Prostate gland (tissue), 2 donors: ENCODE data around the gene DIPK1A. TPM values are rescaled to one million over a fixed set of nuclear protein-coding genes. Genes with fewer than 3 reads are reported as not detected.

Experiments used
- DNase-seq: peaks from one replicate; pipeline ENCODE4 v3.0.0-alpha.2; 2019; ENCODE audit warnings: low spot score
- H3K27ac ChIP-seq, 2 donors: fragments of 200-600 bp; sonication (generic); 2 replicates each; pipeline ENCODE4 v1.5.1; 2017 to 2019
- H3K27me3 ChIP-seq: fragments of 200-600 bp; sonication (generic); replicated peaks from 2 replicates; pipeline ENCODE4 v1.5.1; 2019; ENCODE audit not compliant: insufficient read depth
- H3K36me3 ChIP-seq, 2 donors: fragments of 200-600 bp; sonication (generic); 1 replicate in 1 of 2; 2 replicates in 1 of 2; pipeline versions ENCODE4 v1.5.1 to v1.8.1; 2017 to 2019
- H3K4me1 ChIP-seq: fragments of 200-600 bp; sonication (generic); replicated peaks from 2 replicates; pipeline ENCODE4 v1.5.1; 2019
- H3K4me3 ChIP-seq, 2 donors: fragments of 200-600 bp; sonication (generic); 2 replicates each; pipeline ENCODE4 v1.5.1; 2017 to 2019
- H3K9me3 ChIP-seq: fragments of 200-600 bp; sonication (generic); 2 replicates; pipeline ENCODE4 v1.5.1; 2017
- CTCF ChIP-seq, 4 experiments: fragments of 200-600 bp in 2 of 4; fragments of 450-650 bp in 2 of 4; sonication (generic) in 2 of 4; IDR thresholded peaks; 1 replicate in 3 of 4; 2 replicates in 1 of 4; pipeline ENCODE4 v1.5.1; 2016 to 2019; ENCODE audit warnings: antibody characterized with exemption in 4 of 4, mild to moderate bottlenecking in 2 of 4, moderate library complexity in 2 of 4
- POLR2A ChIP-seq: fragments of 450-650 bp; IDR thresholded peaks from one replicate; pipeline ENCODE4 v1.6.1; 2016; ENCODE audit warnings: antibody characterized with exemption, mild to moderate bottlenecking
- POLR2AphosphoS5 ChIP-seq: sonication (generic); formaldehyde crosslinking; IDR thresholded peaks from one replicate; pipeline ENCODE4 v1.6.1; 2017; ENCODE audit warnings: antibody characterized with exemption
- WGBS: methylation state at CpG from one replicate; pipeline ENCODE4 v1.1.5; 2018; 5-methylcytosine and 5-hydroxymethylcytosine counted together
- intact Hi-C: fragments of 100-400 bp; cut with DNase I; formaldehyde crosslinking; loops from one replicate; pipeline ENCODE4 v1.14.2; 2022
- total RNA-seq, 2 donors: library from RNA; depleted of rRNA; stranded (reverse); fragments of >200 nt; gene quantifications; one replicate each; pipeline ENCODE4 v1.1.0, GENCODE V29; 2016

The DIPK1A gene
- total RNA-seq, 2 donors from 2014 or later = 9.2 to 22.2 TPM

DNA sequence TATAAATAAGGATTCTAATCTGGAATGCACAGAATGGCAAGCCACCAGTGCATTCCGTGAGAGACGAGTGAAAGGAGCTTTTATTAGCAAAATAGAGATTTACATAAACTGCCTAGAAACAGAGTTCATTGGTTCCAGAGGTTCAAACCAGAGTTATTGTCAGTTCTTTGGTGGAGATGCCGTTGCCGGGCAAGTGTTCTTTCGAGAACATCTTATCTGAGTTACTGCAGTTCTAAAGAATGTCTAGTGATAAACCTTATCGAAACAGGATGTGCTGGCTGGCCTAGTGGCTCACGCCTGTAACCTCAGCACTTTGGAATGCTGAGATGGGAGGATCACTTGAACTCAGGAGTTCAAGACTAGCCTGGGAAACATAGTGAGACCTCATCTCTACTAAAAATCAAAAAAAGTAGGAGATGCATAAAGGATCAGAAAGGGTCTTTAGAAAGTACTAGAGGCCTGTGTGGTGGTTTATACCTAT lies 156.5 kb downstream of the DIPK1A start:
- under 1% methylated on average over 7 of the region's 7 CpGs for WGBS
- no peak overlapping the region for H3K27ac ChIP-seq
- intact Hi-C loops = no loop called here
- no peaks in the 10 kb centered on the region for H3K4me1 ChIP-seq
- no peaks in the 10 kb centered on the region for H3K9me3 ChIP-seq
- DNase-seq = peak; percentile 21
- H3K4me3 ChIP-seq = no peak overlapping the region
- H3K36me3 ChIP-seq = no peaks in the 10 kb centered on the region
- no peak for TF ChIP-seq POLR2A
- TF ChIP-seq POLR2AphosphoS5 = peak; percentile 55
- no peaks in the 10 kb centered on the region for H3K27me3 ChIP-seq

DNA sequence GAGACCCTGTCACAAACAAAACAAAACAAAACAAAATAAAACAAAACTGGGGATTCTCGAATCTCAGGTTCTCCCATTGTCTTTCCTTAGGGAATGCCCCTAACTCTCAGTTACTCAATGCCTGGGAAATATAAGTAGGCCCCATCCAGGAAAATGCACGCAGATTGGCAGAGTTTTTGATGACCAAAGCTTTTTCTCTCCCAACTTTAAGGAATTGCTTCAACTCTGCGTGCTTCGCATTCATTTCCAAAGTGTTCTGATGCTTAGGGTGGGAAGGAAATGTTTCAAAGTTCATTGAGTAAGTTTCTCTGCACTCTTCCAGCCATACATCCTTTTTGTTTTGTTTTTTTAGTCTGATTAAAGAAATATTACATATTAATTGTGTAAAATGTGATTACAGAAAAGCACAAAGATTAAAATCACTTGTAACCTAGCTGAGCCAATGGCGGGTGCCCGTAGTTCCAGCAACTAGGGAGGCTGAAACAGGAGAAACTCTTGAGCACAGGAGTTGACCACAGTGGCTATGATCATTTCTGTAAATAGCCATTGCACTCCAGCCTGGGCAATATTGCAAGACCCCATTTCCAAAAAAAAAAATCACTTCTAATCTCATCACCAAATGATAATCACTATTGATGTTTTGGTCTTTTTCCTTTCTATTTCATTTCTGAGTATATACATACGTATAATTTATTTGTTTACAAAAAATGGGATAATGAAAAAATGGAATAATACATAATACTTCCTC lies 157.9 kb downstream of the DIPK1A start:
- TF ChIP-seq POLR2AphosphoS5 (no peak), CTCF (IDR thresholded peaks at IDR 0.05) (no peak), POLR2A (no peak)
- WGBS = 90% methylated on average over 7 of the region's 7 CpGs
- H3K27ac ChIP-seq = no peak overlapping the region
- no peak for DNase-seq
- no peaks in the 10 kb centered on the region for H3K4me1 ChIP-seq
- H3K9me3 ChIP-seq = no peaks in the 10 kb centered on the region
- intact Hi-C loops = no loop called here
- no peaks in the 10 kb centered on the region for H3K36me3 ChIP-seq
- H3K27me3 ChIP-seq = no peaks in the 10 kb centered on the region
- no peak overlapping the region for H3K4me3 ChIP-seq

- 55% methylated on average over 1 of the region's 1 CpG for WGBS
- H3K4me1 ChIP-seq = no peaks in the 10 kb centered on the region
- no peak overlapping the region for H3K4me3 ChIP-seq
- H3K36me3 ChIP-seq = no peaks in the 10 kb centered on the region
- TF ChIP-seq POLR2AphosphoS5 (no peak), CTCF (IDR thresholded peaks at IDR 0.05) (no peak), POLR2A (no peak)
- H3K27me3 ChIP-seq = no peaks in the 10 kb centered on the region
- no peak for DNase-seq
- H3K27ac ChIP-seq = no peak overlapping the region
- intact Hi-C loops = no loop called here
- no peaks in the 10 kb centered on the region for H3K9me3 ChIP-seq
These were observed 163.3 kb downstream of the DIPK1A start for GRCh38 chr1:92797961-92798360.

GRCh38 chr1:92797297-92797696 lies 164.0 kb downstream of the DIPK1A start:
- no peak overlapping the region for H3K27ac ChIP-seq
- intact Hi-C loops = no loop called here
- TF ChIP-seq CTCF (IDR thresholded peaks at IDR 0.05) = no peak
- TF ChIP-seq POLR2AphosphoS5 = no peak
- no peak for TF ChIP-seq POLR2A

GRCh38 chr1:92795166-92795565 lies 166.1 kb downstream of the DIPK1A start:
- no peak for DNase-seq
- Histone ChIP-seq H3K4me1 (no peaks in the 10 kb centered on the region), H3K27ac (no peak overlapping the region), H3K36me3 (no peaks in the 10 kb centered on the region), H3K4me3 (no peak overlapping the region), H3K27me3 (no peaks in the 10 kb centered on the region), H3K9me3 (no peaks in the 10 kb centered on the region)
- TF ChIP-seq POLR2AphosphoS5 = no peak
- no peak for TF ChIP-seq POLR2A
- TF ChIP-seq CTCF (IDR thresholded peaks at IDR 0.05) = no peak
- intact Hi-C loops = no loop called here
- 93% methylated on average over 4 of the region's 4 CpGs for WGBS

More at GRCh38 chr1:92797297-92797696, 164.0 kb downstream of the DIPK1A start:
- no peak for DNase-seq
- Histone ChIP-seq H3K27me3 (no peaks in the 10 kb centered on the region), H3K36me3 (no peaks in the 10 kb centered on the region), H3K9me3 (no peaks in the 10 kb centered on the region), H3K4me3 (no peak overlapping the region), H3K4me1 (no peaks in the 10 kb centered on the region)
